Stimulated activated CD4-positive, alpha-beta T cell treated with anti-CD3 and anti-CD28 coated beads, TNF-alpha, amount 100 ng/mL, for 4 hours (primary cell): ENCODE results near the gene OR52A5.
"Not testable (repeated sequence)": the region's sequence is repeated elsewhere in the genome, so short reads cannot be mapped to it uniquely, and the experiment has no call there.

Source experiments
- DNase-seq, 3 experiments: peaks; one replicate each; pipeline ENCODE4 v3.0.0-alpha.2; 2020; ENCODE audit warnings: low read depth in 3 of 3

Gene OR52A5

DNA sequence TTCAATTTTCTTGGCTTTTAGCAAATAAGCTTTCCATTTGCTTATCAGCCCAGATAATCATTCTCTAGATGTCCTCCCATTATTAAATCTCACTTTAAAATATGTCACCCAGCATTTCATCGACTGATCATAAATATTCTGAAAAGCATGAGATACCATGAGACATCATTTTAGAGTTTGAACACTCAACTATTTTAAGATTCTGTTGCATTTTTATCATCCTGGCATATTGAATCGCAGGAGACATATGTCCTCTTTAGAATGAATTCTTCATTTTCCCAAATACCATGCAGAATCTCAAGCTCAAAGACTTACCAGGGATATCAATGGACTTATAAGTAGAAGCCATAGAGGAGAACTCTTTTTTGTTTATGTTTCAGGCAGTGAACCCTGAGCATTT is at the start of gene OR52A5:
TSS of gene OR52A5 (minus strand) at position 361 of the 400 bp plus-strand sequence. CDS start 5,714 bp downstream, outside the sequence.
- DNase-seq = no peak

DNA sequence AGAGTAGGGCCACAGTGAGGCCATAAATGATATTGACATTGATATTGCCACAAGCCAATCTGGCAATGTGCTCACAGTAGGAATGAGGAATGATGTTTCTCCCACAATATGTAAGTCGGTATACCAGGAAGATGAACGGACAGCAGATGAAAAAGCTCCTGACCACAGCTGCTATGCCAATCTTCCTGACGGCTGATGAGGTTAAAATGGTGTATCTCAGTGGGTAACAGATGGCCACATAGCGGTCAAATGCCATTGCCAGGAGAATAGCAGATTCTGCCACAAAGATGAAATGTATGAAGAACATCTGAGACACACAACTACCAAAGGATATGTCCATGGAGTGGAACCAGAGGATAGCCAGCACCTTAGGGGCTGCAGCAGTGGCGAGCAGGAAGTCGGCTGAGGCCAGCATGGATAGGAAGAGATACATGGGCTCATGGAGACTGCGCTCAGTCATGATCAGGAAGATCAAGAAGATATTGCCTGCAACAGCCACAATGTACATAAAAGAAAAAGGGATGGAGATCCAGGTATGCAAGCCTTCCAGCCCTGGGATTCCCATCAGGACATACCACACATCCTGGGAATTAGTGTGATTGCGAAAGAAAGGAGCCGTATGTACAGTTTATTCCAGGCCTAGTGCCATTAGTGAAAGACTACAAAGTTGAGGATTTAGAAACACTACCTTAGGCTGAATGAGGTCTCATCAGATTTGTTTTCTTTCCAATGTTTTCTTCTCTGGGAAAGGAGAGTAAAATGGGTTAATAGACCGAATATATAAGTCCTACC is 40.1 kb upstream of the OR52A5 start:
- no peak for DNase-seq

DNA sequence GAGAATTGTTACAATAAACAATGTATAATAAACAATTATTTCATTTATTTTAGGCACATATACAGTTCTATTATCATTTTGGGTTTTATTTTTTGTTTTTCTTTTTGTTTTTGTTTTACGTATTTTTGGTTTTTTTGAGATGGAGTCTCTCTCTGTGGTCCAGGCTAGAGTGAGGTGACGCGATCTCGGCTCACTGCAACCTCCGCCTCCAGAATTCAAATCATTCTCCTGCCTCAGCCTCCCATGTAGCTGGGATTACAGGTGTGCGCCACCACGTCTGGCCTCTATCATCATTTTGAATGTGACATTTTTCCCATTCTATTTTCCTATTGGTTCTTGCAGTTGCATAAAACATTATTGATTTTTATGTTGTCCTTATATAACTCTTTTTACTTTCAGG is 36.8 kb upstream of the OR52A5 start:
- DNase-seq = no peak

DNA sequence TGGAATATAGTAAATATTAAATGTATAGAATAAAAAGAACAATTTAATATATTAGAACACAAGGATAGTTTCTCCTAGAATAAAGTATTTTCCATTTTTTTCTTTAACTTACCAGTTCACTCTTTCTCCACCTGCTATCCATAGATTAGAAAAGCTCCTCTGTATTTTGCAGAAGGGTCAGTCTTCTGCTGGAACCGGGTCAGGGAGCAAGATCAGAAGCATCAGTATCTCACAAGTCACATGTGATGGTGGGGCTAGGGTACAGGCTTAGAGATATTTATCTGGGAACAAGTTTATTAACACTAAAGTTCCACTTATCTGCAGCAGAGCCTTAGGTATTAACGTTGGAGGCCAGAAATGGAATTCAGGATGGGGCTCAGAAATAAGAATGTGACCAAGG is 33.7 kb upstream of the OR52A5 start:
- no peak for DNase-seq

DNA sequence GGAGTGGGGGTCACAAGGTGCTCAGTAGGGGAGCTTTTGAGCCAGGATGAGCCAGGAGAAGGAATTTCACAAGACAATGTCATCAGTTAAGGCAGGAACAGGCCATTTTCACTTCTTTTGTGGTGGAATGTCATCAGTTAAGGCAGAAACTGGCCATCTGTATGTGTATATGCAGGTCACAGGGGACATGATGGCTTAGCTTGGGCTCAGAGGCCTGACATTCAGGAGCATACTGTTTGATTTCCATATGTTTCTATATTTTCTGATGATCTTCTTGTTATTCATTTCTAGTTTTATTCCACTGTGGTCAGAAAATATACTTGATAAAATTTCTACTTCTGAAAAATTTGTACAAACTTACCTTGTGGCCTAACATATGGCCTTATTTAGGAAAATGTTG is 27.7 kb upstream of the OR52A5 start:
- not testable (repeated sequence) for DNase-seq

DNA sequence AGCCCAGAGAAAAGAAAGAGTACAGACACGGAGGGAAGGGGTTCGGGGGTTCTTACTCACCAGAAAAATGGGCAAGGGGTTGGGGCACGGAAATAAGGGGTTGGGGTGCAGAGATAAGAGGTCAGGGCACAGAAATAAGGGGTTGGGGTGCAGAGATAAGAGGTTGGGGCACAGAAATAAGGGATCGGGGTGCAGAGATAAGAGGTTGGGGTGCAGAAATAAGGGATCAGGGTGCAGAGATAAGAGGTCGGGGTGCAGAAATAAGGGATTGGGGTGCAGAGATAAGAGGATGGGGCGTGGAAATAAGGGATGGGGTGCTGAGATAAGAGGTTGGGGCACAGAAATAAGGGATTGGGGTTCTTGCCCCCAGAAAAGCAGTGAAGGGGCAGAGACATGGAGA is 26.7 kb upstream of the OR52A5 start:
- not testable (repeated sequence) for DNase-seq

DNA sequence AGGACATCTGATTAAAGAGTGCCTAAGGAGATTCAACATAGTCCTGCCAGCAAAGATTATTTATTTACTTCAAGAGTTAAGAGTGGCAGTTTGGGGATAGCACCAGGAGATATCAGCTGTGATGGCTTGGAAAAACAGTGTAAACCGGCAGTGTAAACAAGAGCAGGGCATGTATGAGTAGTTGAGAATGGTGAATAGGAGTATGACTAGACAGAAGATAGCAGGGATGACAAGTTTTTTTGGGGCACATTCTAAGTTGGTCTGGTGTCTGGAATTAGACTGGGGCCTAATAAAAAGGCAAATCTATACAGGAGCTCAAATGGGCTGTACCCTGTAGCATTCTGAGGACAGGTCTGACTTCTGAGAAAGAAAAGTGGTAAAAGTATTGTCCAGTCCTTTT is 22.9 kb upstream of the OR52A5 start:
- not testable (repeated sequence) for DNase-seq

DNA sequence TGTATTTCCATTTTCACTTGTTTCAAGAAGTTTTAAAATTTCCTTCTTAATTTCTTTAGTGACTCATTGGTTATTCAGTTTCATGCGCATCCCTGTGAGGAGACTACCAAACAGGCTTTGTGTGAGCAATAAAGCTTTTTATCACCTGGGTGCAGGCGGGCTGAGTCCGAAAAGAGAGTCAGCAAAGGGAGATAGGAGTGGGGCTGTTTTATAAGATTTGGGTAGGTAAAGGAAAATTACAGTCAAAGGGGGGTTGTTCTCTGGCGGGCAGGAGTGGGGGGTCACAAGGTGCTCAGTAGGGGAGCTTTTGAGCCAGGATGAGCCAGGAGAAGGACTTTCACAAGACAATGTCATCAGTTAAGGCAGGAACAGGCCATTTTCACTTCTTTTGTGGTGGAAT is 22.1 kb upstream of the OR52A5 start:
- not testable (repeated sequence) for DNase-seq

DNA sequence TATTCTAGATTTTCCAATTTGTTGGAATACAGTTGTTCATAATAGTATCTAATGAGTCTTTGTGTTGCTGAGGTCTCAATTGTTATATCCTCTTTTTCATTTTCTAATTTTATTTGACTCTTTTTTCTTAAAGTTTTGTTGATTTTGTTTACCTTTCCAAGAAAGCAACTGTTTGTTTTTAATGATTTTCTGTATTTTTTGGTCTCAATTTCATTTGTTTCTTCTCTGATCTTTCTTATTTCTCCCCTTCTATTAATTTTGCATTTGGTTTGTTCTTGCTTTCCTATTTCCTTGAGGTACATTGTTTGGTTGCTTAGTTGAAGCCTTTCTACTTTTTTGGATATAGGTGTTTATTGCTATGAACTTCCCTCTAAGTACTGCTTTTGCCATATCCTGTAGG is 21.6 kb upstream of the OR52A5 start:
- no peak for DNase-seq

DNA sequence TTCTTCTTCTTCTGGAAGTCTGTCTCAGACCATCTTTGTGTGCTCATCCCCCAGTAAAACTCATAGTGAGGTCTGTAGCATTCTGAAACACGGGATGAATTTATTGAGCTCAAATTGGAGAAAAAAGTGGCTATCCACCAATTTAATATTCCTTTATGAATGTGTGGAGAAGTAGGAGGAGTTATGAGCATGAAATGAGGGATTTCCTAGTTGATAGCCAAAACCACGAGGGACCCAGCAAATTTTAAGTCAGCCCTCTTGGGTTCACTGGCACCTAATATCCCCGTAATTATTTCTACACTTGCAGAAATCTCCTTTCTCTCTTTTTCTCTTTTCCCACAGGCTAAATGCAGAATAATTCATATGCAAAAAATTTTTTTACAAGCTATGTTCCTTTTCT is 16.5 kb upstream of the OR52A5 start, which contains the start of gene OR52A1:
TSS of gene OR52A1 (minus strand) at position 101 of the 400 bp plus-strand sequence. CDS start 2,388 bp downstream, outside the sequence.
- DNase-seq = no peak

DNA sequence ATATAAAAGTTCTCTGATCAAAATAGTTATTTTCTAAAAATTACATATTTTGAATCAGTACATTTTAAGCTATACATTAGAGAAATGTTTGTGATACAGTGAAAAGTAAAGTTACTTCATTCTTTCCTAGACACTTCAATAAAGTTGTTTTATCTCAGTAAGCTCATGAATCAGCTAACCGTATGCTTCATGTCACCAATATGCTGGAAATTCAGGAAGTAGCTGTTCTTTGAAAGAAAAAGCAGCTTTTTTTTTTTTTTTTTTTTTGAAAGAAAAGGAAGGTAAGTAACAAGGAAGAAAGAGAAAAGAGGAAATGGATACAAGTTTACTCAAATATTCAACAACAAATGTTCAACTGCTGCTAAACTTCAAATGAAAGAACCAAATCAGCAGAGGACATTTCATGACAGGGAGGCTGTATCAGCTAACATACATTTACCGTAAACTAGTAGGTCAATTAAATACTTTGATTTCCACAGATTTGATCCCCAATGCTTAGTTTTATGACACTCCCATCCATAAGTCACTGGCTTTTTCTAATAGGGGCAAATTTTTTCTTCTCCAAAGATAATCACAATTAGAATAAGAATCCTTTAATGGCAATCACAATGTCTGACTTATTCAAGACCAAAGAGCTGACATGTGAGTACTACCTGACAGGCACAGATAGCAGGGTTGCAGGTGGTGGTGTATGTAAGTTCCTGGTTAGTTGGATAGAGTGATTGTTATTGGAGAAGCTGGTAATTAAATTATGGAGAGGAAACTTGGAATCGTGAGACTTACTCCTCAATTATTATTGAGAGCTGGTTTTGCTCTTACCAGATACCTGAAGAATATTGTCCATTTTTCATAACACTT is 15.6 kb upstream of the OR52A5 start:
- no peak for DNase-seq

DNA sequence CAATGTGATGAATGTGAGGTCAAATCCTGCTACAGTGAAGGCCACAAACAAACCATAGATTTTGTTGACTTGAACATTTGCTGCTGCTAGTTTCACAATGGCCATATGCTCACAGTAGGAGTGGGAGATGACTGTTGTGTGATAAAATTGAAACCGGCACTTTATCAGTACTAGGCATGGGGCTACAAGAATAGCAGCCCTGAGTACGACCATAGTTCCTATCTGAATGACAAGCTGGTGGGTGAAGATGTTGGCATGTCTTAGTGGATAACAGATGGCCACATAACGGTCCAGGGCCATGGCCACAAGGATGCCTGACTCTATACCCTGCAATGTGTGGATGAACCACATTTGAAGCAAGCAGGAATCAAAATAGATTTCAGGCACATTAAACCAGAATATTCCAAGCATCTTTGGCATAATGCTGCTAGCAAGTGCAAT is 13.6 kb upstream of the OR52A5 start:
- DNase-seq = no peak

DNA sequence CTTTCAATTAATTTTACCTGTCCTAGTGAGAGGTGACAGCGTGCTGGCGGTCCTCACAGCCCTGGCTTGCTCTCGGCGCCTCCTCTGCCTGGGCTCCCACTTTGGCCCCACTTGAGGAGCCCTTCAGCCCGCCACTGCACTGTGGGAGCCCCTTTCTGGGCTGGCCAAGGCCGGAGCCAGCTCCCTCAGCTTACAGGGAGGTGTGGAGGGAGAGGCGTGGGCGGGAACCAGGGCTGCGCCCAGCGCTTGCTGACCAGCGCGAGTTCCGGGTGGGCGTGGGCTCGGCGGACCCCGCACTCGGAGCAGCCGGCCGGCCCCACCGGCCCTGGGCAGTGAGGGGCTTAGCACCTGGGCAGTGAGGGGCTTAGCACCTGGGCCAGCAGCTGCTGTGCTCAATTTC is 6.0 kb upstream of the OR52A5 start:
- DNase-seq = not testable (repeated sequence)

DNA sequence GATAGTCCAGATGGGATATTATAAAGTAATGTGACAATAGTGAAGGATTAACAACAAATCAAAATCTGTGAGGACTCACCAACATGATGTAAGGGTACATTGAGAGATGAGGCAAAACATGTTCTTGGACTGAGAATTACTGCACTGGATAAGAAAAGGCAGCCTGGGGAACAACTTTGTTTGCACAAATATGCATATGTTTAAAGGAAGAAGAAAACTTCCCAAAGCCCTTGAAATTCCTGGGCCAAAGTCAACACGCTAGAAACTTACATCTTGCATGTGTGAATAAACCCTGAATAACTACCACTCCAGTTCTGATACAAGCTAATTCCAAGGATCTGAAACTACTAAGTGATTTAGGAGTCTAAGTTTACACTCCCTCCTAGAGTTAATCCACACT is 1.1 kb downstream of the OR52A5 start:
- no peak for DNase-seq

DNA sequence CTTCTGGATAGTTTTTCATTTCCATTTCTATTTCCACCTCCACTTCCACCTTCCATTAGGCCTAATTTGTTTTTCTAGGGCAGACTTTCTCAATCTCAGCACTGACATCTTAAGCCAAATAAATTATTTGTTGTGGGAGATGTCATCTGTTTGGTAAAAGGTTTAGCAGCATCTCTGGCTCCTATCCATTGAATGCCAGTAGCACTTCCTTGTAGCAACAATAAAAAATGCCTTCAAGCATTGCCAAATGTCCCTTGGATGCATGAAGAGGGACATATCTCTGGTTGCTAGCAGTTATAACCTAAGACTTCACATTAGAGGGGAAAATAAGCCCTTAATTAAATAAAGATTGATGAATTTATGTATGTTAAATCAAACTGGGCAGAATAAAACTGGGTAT is 1.9 kb downstream of the OR52A5 start:
- DNase-seq = no peak

DNA sequence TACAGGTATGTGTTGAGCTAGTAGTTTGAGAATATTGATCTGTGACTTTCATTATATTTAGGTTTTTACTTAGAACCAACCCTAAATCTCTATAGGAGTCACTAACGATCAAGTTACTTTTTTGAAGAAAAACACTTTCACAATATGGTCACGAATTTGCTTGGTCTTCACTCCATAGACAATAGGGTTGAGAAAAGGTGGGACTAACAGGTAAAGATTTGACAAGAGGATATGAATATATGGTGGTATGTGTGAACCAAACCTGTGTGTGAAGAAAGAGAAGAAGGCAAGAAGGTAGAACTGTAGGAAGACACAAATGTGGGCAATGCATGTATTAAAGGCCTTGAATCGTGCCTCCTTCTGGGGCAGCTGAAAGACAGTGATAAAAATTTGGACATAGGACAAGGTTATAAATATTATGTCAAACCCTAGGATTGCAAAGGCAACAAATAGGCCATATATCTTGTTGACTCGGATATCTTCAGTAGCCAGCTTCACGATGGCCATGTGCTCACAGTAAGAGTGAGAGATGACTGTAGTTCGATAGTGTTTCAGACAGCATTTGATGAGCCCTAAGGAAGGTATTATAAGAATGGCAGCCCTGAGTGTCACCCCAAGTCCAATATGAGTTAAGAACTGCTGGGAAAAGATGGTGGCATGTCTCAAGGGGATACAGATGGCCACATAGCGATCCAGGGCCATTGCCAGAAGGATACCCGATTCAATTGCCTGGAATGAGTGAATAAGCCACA is 6.4 kb downstream of the OR52A5 start:
- no peak for DNase-seq

DNA sequence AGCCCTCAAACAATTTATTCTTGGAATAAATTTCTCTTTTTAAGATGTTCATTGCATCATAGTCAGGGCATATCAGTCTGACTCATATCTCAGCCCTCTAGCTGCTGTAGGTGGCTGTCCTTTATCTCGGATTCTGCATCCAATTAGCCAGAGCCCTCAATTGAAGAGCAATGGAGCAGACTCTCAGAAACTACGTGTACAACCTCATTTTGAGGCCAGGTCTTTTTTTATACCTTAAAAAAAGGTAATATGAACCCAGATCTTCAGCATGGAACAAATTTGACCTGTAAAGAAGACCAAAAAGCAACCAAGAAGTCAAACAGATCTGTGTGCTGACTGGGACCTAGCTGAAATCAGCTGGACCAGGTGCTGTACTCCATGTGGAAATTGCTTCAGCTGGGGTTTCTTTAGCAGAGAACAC is 8.7 kb downstream of the OR52A5 start:
- DNase-seq = no peak

DNA sequence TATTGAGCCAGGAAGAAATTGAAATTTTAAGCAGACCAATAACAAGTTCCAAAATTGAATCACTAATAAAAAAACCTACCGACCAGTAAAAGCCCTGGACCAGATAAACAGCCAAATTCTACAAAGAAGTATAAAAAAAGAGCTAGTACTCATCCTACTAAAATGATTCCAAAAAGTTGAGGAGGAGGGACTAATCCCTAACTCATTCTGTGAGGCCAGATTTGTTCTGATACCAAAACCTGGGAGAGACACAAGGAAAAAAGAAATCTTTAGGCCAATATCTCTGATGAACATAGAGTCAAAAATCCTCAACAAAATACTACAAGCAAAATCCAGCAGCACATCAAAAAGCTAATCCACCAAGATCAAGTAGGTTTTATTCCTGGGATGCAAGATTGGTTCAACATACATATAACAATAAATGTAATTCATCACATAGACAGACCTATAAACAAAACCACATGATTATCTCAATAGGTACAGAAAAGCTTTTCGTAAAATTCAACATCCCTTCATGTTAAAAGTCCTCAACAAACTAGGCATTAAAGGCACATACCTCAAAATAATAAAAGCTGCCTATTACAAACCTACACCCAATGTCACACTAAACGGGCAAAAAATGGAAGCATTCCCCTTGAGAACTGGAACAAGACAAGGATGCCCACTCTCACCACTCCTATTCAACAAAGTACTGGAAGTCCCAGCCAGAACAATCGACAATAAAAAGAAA is 13.1 kb downstream of the OR52A5 start:
- DNase-seq = no peak

DNA sequence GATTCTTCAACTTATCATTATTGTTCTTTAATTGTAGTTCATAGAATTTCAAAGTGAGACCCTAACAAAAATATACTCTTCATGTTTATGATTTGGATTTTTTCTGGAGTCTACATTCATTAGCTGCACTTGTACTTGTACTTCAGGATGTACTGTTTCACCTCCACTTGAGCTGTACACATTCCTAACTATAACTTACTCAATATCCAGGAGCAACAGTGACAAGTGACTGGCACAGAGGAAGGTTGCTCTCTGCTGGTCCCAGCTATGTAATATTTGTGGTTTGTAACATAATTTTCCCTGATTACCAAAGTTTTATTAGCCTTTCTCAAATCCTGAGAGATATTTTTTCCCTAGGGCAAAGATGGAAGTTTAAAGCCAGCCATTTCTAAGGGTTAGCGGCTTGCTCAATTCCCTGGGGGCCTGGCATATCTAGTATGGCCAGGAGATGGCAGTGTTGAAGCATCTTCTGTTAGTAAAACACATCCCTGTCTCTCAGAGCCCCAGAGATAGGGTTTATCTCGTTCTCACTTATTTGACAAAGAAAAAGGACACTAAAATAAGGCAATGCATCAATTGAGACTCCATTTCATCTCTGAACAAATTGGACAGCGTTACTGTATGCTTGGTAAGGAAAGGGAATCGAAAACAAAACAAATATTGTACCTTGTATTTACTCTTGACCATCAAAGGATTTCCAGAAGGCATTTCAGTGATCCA is 14.2 kb downstream of the OR52A5 start:
- peak in 1 of 3 experiments; percentile 25 for DNase-seq

DNA sequence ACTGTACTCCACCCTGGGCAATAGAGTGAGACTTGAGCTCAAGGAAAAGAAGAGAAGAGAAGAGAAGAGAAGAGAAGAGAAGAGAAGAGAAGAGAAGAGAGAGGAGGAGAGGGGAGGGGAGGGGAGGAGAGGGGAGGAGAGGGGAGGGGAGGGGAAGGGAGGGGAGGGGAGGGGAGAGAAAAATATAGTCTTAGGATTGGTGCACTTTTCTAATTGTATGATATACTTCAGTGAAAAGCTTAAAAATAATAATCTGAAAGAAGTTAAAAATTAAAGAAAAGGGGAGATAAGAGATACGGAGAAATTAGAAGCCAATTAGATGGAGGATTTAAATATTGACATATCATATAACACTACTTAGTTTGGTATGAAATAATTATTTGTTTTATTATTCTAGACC is 19.3 kb downstream of the OR52A5 start:
- no peak for DNase-seq

DNA sequence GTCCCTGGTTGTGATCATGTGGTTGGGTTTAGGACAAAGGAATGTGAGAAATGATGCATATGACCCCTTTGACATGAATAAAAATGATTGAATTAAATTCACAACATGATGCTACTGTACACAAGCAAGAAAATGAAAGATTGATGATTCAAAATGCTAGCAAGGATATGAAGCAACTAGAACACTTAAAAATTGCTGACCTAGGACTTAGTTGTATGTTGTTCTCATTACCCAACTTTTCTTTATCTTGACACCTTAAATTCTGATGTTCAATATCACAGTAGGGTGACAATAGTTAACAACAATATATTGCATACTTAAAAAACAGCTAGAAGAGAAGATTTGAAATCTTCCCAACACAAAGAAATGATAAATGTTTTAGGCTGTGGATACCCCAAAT is 20.6 kb downstream of the OR52A5 start:
- no peak for DNase-seq
